Measurements from ENCODE around the gene C16orf96.

The C16orf96 gene

DNA sequence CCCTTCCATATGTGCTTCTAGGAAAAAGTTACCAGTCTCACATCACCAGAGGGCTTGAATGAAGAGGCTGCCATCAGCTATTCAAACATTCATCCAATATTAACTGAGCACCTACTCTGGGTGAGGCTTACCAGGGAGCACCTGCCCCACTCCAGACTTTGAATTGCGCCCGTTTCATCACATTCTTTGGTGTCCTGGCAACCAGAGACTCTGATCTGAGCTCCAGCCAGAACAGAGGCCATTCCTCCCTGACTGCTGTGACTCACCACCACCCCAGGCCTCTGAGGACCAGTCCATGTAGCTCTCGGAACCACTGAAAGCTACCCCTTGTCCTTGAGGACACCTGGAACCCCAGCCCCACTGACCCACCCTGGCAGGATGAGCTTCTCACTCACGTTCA, at the start of gene C16orf96:
Gene C16orf96 (plus strand): TSS at position 229 of the 400 bp plus-strand sequence. CDS start 150 bp downstream, at position 379.
- DNase-seq (ENCODE audit: low read depth): no peak

GRCh38 chr16:4506450-4506849, 49.7 kb upstream of the C16orf96 start:
- DNase-seq (ENCODE audit: low read depth): no peak

GRCh38 chr16:4507588-4508345, 48.4 kb upstream of the C16orf96 start:
- no peak for DNase-seq (ENCODE audit: low read depth)

- no peak for DNase-seq (ENCODE audit: low read depth)
Measured at GRCh38 chr16:4508806-4509205, 47.3 kb upstream of the C16orf96 start.

DNA sequence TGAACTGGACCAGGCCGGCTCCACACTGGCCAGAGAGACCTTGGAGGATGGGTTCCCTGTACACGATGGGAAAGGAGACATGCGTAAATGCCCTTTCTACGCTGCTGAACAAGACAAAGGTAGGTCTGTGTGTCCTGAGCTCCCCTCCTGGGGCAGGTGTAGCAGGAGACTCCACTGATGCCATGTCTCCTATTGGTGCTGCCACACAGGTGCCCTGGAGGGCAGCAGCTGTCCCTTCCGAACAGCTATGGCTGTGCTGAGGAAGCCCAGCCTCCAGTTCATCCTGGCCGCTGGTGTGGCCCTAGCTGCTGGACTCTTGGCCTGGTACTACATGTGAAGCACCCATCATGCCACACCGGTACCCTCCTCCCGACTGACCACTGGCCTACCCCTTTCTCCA, 46.7 kb upstream of the C16orf96 start:
- no peak for DNase-seq (ENCODE audit: low read depth)

DNA sequence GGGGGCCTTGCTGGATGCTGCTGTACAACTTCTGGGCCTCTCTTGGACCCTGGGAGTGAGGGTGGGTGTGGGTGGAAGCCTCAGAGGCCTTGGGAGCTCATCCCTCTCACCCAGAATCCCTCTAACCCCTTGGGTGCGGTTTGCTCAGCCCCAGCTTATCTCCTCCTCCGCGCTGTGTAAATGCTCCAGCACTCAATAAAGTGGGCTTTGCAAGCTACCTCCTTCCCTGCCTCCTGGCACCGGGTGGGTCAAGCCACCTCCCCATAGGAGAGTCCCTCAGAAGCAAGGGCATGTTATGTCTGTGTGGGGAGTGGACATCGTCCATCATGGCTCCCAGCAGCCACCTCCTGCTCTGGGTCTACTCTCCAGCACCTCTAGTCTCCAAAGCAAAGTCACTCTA, 46.0 kb upstream of the C16orf96 start:
- no peak for DNase-seq (ENCODE audit: low read depth)

DNA sequence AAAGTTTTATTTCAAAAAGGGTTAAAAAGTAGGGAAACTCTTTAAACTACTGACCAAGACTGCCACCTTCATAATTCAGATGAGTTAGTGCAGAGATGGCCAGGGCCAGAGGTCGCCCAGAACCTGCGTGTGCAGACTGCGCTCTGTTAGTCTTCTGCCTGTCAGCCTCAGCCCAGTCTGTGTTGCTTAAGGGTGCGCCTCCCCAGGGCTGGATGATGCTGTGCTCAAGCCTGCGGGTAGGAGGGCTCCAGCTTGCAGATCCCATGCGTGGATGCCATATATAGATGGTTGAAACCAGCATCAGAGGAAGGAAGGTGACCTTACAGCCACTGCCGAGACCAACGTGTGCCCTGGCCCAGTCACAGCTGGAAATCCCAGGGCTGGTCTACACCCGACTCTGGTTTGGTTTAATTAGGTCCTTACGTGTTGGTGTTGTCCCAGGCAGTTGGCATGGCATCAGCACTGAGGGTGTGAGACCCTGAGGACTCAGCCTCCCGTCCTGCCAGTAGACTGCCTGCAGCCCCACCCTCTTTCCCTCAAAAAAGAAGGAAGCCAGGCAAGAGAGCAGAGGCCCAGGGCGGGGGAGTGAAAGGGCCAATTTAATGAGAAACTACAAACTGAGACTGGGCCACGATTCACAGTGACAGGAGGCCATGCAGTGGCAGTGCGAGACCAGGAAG, 45.3 kb upstream of the C16orf96 start:
- DNase-seq (ENCODE audit: low read depth): no peak

GRCh38 chr16:4511441-4512082, 44.6 kb upstream of the C16orf96 start:
- DNase-seq (ENCODE audit: low read depth): no peak

DNA sequence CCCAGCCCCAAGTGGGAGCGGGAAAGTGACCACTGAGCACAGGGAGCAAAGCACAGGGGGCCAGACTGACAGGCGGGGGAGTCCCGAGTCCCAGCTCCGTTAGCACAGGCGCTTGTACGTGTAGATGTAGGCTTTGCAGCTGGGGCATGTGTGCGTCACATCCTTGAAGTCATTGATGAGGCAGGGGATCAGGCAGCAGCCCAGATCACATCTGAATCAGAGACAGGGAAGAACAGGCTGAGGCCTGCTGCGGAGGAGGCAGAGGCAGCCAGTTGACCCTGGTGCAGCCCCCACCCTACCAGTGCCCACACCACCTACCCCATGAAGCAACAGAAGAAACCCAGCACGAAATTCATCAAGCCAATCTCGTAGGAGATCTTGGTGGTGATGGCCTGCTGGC, 43.7 kb upstream of the C16orf96 start:
- DNase-seq (ENCODE audit: low read depth): no peak

GRCh38 chr16:4513086-4513860, 42.9 kb upstream of the C16orf96 start:
- DNase-seq (ENCODE audit: low read depth): no peak

DNA sequence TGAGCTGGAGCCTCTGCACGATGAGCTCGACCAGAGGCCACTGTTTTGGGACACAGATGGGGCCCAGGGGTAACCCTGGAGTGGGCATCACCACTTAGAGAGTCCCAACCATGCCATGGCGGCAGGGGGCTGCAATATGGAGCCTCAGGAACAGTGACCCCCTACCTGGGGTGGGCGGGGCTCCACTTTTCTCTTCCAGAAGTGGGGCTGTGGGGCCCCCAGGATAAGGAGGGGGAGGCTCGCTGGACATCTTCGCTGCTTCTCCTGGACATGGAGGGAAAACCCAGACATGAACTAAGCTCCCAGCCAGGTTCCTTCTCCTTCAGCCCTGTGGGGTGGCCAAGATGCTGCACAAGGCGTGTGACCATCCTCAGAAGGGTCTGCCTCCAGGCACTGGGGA, 42.3 kb upstream of the C16orf96 start:
- DNase-seq (ENCODE audit: low read depth): no peak

DNA sequence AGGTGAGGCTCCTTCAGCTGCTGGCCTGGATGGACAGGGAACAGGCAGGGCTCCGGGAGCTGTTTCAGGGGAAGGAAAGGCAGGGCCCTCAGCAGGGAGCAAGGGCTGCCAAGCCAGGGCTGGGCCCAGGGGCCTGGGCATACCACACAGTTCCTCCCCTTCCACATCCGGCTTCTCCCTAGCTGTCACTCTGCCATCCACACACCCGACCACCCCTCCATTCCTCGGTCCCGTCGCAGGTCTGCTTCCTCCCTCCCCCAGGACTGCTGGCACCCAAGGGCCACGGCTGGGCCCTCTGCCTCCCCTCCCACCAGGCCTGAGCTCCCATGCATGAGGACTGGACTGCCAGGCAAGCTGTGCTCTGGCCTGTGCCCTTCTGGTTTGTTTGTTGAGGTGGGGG, 41.5 kb upstream of the C16orf96 start:
- DNase-seq (ENCODE audit: low read depth): no peak

GRCh38 chr16:4515611-4516233, 40.4 kb upstream of the C16orf96 start:
- no peak for DNase-seq (ENCODE audit: low read depth)

DNA sequence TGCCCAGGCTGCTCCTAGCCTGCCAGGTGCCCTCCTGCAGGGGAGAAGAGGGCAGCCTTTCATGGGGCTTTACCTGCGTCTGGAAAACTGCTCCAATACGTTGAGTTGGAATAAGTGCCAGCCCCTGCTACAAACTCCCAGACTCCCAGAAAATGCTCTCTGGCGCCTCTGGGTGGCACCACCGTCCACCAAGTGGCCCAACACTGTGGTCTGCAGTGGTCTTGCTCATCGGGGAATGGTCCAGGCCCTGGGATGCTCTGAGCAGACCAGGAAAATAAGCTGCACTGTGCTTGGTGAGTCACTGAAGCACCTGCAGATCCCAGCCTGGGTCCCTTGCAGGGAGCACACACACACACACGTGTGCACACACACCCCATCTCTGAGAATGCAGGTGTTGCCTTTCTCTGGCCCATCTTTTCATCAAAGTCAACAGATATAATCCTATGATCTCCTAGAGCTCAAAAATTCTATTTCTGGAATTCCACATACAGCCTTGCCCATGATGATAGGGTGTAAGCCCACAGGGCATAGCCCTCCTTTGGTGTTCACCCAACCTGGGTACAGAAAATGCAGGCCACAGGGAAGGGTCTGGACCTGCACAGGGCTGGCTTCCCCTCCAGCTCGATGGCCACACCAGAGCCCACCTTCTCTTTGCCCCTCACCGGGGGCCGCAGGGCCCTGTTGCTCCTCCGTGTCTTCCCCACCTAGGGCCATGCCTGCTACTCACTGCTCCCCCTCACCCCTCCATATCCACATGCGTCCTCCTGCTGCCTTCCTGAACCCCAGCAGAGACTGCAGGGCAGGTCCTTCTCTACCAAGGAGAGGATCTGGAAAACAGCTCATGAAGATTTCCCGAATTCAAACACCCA, 38.1 kb upstream of the C16orf96 start:
- no peak for DNase-seq (ENCODE audit: low read depth)

DNA sequence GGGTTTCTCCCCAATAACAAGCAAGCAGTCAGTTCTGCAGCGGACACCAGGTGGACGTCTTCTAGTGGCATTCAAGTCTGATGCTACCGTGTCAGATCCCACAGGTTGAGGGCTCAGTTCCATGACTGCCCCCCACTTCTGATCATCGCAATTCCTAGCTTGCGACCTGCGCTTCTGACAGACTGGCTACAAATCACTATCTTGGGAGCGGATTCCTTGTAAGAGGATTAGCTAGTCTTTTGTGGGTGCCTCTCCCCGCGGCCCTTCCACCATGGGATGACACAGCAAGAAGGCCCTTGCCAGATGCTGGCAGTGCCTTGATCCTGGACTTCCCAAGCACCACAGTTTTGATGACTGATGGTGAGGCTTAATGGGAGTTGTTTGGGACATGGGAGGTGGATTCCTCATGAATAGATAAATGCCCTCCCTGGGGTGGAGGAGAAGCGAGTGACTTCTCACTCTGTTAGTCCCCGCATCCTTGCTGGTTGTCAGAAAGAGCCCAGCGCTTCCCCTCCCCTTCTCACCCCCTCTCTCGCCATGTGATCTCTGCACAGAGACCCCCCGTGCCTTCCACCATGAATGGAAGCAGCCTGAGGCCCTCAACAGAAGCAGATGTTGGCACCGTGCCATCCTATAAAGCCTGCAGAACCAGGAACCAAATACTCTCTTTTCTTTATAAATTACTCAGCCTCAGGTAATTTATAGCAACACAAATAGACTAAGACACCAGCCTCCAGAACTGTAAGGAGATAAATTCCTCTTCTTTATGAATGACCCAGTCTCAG, 36.7 kb upstream of the C16orf96 start:
- no peak for DNase-seq (ENCODE audit: low read depth)

DNA sequence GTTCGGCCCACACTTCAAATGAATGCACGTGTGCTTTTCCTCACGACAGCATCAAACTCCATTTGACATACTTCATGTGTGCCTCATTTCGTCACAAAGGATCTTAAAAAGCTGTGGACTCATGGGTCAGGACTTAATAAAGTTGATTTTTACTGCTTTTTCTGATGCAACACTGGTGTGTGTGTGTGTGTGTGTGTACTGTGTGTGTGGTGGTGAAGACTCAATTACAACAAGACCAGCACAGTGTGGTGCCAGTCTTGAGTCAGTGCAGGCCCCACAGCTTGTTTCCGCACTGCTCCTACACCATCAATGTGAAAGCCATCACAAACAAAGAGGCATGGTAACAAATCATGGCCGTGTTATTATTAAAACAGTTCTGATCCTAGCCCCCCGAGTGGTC, 35.2 kb upstream of the C16orf96 start:
- no peak for DNase-seq (ENCODE audit: low read depth)

GRCh38 chr16:4522051-4522581, 34.0 kb upstream of the C16orf96 start:
- DNase-seq (ENCODE audit: low read depth): no peak

DNA sequence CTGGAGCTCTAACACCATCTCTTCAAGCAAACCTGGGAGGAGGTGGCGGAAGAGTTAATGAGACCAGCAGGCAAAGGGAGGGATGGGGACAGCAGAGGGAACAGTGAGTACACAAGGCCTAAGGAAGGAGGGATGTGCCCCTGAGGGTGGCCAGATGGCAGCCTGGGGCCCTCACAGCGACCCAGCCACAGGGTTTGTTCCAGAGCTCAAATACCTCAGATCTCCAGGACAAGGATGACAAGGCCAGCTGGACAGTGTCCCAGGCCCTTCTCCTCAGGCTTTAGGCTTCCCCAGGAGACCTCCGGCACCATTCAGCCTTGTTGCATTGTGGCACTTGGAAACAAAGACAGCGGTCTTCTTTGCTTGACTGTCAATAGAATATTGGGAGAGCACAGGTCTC, 32.5 kb upstream of the C16orf96 start:
- no peak for DNase-seq (ENCODE audit: low read depth)

DNA sequence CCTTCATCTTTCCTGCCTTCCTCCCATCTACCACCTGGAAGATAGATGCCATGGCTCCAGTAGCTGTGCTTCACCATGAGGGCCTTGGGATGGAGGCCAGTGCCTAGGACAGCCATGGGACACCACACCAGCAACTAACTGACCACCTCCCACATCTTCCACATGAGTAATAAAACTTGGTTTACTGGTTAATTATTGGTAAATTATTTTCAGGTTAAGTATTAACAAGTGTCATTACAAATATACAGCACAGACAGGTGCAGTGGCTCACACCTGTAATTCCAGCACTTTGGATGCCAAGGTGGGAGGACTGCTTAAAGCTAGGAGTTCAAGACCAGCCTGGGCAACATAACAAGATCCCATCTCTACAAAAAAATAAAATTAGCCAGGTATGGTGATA, 31.6 kb upstream of the C16orf96 start:
- no peak for DNase-seq (ENCODE audit: low read depth)

GRCh38 chr16:4525069-4525468, 31.1 kb upstream of the C16orf96 start:
- DNase-seq (ENCODE audit: low read depth): no peak
